Esophagus (tissue), 2 donors: ENCODE measurements around the gene UBC. TPM values are rescaled to one million over a fixed set of nuclear protein-coding genes. Genes with fewer than 3 reads are reported as not detected.
"Not testable (repeated sequence)": the region's sequence is repeated elsewhere in the genome, so short reads cannot be mapped to it uniquely, and the experiment has no call there.

ENCODE experiments used
- H3K27ac ChIP-seq, 2 donors: one replicate each; pipeline ENCODE4 v1.5.1; 2013; ENCODE audit warnings: low read depth in 2 of 2, mild to moderate bottlenecking in 2 of 2, inconsistent platforms in 1 of 2, low read length in 1 of 2, moderate library complexity in 1 of 2
- H3K27me3 ChIP-seq, 2 donors: one replicate each; pipeline ENCODE4 v1.6.1; 2013; ENCODE audit warnings: low read length in 2 of 2, control low read depth in 1 of 2, mild to moderate bottlenecking in 1 of 2; ENCODE audit not compliant: insufficient read depth in 2 of 2, control insufficient read depth in 1 of 2
- H3K36me3 ChIP-seq, 2 donors: one replicate each; pipeline ENCODE4 v1.6.1; 2013; ENCODE audit warnings: low read length in 1 of 2; ENCODE audit not compliant: control insufficient read depth in 2 of 2, insufficient read depth in 2 of 2
- H3K4me1 ChIP-seq, 2 donors: one replicate each; pipeline ENCODE4 v1.6.1; 2013; ENCODE audit warnings: low read length in 1 of 2; ENCODE audit not compliant: control insufficient read depth in 2 of 2, insufficient read depth in 2 of 2
- H3K4me3 ChIP-seq, 2 donors: one replicate each; pipeline ENCODE4 v1.5.1; 2013; ENCODE audit warnings: low read length in 2 of 2, mild to moderate bottlenecking in 2 of 2, low read depth in 1 of 2, moderate library complexity in 1 of 2
- H3K9me3 ChIP-seq, 2 donors: one replicate each; pipeline ENCODE4 v1.6.1; 2013; ENCODE audit warnings: mild to moderate bottlenecking in 2 of 2, low read depth in 1 of 2, low read length in 1 of 2, moderate library complexity in 1 of 2; ENCODE audit not compliant: control insufficient read depth in 2 of 2, insufficient read depth in 1 of 2
- WGBS, 2 donors: extraction: QIAGEN DNeasy Blood & Tissue Kit; methylation state at CpG; one replicate each; pipeline ENCODE4 v1.1.7; 2013; 5-methylcytosine and 5-hydroxymethylcytosine counted together
- polyA plus RNA-seq, 2 donors: library from polyadenylated mRNA; stranded (reverse); fragments of 200-250 nt; gene quantifications; one replicate each; pipeline ENCODE4 v1.2.3, GENCODE V29; 2013
- donor health status: healthy with polysubstance abuse.
- donor health status: Bipolar disorder and iron deficiency.

The UBC gene
- polyA plus RNA-seq, 2 donors = 1,354 to 1,419 TPM

DNA sequence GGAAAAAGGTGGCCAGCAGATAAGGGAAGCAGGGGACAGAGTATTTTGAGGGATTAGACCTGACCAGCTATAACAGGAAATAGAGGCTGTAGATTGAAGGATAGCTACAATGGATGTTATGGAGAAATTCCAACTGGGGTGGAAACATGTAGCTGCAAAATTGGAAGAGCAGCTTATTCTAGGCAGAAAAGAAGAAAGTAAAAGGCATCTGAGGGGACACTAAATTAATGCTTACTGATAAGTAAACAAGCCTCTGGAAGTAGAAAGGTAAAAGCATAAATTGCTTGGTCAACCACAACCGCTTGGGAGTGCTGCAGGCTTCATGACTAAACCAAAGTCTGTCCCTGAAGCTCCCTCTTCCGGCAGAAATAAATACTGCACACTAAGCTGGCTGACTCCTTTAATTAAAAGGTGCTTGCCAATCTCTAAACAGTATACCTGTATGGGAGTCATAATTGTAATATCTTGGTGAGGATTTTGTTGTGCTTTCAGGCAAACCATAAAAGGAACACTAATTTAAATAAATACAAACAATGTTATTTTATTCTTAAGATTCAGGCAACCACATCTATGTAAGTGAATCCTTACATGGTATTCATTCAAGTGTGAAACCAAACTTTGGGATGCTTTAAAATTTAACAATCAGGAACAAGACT, 7.7 kb downstream of the UBC start:
- Histone ChIP-seq H3K4me1 (no peaks in the 10 kb centered on the region), H3K27ac (no peak overlapping the region), H3K27me3 (no peaks in the 10 kb centered on the region), H3K9me3 (no peaks in the 10 kb centered on the region), H3K4me3 (no peak overlapping the region), H3K36me3 (peaks cover 0 to 3% of the 10 kb centered on the region in 2 donors)
- 0 to 2% methylated on average over 2 of the region's 2 CpGs for WGBS, 2 donors

DNA sequence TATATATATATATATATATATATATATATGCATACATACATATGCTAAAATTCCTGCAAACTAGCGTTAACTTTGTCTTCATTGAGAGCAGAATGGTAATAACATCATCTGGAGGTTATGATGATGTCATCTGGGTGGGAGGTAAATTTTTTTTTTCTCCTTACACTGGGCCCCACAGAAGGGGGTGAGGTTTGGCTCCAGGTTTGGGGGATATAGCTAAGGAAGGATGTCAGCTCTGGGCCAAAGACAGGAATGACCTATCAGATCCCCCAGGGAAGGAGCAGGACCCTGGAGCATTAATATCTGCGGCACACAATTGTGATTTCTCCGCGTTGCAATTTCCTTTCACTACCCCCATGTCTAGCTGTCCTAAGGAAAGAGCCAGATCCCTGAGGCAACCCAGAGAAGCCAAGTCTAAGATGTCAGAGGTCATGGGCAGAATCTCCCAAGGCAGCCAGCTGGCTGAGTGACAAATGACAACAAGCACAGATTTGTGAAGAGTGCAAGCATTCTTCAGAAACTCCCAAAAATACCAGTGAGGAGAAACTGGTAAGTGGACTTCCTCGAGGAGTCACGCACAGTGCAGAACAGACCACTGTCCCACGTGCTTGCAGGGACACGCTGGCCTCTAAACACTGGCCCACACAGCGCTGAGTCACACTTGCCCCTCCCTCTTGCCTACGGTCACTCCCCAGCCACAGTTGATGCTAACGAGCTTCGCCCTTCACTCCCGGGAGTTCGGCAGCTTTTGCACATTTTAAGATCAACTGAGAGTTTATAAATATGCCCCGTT, 9.9 kb downstream of the UBC start:
- Histone ChIP-seq H3K27me3 (no peaks in the 10 kb centered on the region), H3K4me1 (no peaks in the 10 kb centered on the region), H3K9me3 (no peaks in the 10 kb centered on the region), H3K36me3 (no peaks in the 10 kb centered on the region), H3K4me3 (no peak overlapping the region), H3K27ac (peak overlapping the region; percentile 19 to 45)
- WGBS, 2 donors = 12 to 17% methylated on average over 15 of the region's 15 CpGs

DNA sequence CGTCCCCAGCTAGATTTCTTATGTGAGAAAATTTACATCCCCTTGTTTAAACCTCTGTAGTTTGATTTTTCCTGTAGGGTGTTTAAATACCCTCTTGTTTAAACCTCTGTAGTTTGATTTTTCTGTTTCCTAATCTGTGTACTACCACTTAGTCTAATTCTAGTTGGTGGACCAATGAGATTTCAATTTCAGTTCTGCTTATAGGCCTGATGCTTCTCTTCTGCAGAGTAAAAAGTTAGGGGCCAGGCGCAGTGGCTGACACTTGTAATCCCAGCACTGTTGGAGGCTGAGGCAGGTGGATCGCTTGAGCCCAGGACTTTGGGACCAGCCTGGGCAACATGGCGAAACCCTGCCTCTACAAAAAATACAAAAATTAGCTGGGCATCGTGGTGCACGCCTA, 11.5 kb downstream of the UBC start:
- Histone ChIP-seq H3K4me1 (no peaks in the 10 kb centered on the region), H3K4me3 (no peak overlapping the region), H3K27me3 (no peaks in the 10 kb centered on the region), H3K27ac (no peak overlapping the region), H3K36me3 (no peaks in the 10 kb centered on the region), H3K9me3 (no peaks in the 10 kb centered on the region)
- WGBS, 2 donors = 92 to 94% methylated on average over 6 of the region's 6 CpGs

DNA sequence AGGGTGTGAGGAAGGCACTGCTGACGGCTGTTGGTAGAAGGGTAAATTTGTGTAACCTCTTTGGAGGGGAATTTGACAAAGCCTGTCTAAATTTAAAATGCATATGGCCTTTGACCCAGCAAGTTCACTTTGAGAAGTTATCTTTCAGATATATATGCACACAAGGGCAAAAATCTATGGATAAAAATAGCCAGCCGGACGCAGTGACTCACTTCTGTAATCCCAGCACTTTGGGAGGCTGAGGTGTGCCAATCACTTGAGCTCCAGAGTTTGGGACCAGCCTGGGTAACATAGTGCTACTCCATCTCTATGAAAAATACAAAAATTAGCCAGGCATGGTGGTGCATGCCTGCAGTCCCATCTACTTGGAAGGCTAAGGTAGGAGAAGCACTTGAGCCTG, 13.4 kb downstream of the UBC start:
- H3K9me3 ChIP-seq = no peaks in the 10 kb centered on the region
- no peaks in the 10 kb centered on the region for H3K36me3 ChIP-seq
- H3K4me1 ChIP-seq = no peaks in the 10 kb centered on the region
- no peak overlapping the region for H3K4me3 ChIP-seq
- WGBS, 2 donors = 38 to 43% methylated on average over 3 of the region's 3 CpGs
- H3K27ac ChIP-seq = no peak overlapping the region
- no peaks in the 10 kb centered on the region for H3K27me3 ChIP-seq

DNA sequence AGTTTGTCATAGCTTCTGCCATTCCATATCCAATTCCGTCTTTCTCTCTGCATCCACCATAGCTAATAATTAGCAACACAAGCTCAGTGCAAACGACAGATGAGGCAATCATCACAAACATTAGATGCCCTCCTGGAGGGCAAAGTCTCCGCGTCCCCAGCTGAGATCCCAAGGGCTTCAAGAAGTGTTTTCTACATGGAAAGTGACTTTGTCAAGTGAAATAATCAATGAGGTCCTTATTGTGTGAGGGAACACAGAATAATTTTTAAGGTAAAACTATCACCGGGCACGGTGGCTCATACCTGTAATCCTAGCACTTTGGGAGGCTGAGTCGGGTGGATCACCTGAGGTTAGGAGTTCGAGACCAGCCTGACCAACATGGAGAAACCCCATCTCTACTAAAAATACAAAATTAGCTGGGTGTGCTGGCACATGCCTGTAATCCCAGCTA, 14.1 kb downstream of the UBC start:
- WGBS, 2 donors = 78 to 89% methylated on average over 8 of the region's 8 CpGs
- not testable (repeated sequence) for H3K4me3 ChIP-seq, H3K9me3 ChIP-seq, H3K36me3 ChIP-seq, H3K27ac ChIP-seq, H3K27me3 ChIP-seq, H3K4me1 ChIP-seq

DNA sequence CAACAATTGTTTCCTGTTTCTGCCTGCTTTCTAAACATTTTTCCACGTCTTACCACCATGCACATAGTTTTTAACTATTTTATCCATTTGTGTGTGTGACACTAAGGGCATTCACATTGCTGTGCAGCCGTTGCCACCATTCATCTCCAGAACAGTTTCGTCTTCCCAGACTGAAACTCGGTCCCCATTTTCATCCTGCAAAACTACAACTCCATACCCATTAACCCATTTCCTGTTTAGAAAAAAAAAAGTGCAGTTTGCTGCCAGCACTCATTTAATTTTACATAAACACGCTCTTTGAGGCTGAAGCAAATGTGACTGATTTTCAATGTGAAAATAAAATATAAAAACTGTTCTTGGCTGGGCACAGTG, 15.5 kb downstream of the UBC start:
- 44 to 46% methylated on average over 5 of the region's 5 CpGs for WGBS, 2 donors
- no peaks in the 10 kb centered on the region for H3K27me3 ChIP-seq
- no peaks in the 10 kb centered on the region for H3K9me3 ChIP-seq
- no peak overlapping the region for H3K4me3 ChIP-seq
- H3K36me3 ChIP-seq = no peaks in the 10 kb centered on the region
- no peak overlapping the region for H3K27ac ChIP-seq
- H3K4me1 ChIP-seq = no peaks in the 10 kb centered on the region

DNA sequence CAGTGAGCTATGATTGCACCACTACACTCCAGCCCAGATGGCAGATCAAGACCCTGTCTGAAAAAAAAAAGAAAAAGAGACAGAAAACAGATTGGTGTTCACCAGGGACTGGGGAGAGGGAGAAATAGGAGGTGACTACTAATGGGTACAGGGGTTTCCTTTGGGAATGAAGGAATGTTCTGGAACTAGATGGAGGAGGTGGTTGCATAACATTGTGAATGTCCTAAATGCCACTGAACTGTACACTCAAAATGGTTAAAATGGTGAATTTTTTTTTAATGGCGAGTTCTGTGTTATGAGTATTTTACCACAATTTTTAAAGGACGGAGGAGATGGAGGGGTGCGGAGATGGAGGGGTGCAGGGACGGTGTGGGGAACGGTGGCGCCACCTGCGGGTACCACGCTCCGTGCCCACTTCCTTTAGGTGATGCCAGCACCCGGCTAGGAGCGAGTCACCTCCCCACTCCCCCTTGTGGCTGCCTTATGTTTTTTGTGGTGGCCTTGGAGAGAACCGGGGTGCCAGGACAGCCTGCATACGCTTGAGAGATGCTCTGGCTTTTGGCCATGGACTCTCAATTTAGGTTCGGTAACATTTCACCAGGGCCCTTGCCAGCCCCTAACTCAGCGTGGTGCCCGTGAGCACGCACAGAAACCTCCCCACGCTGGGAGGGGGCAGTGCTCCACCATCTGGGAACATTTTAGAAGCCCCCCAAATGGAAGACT, 16.1 kb downstream of the UBC start:
- 25 to 27% methylated on average over 18 of the region's 18 CpGs for WGBS, 2 donors
- no peaks in the 10 kb centered on the region for H3K27me3 ChIP-seq
- H3K27ac ChIP-seq = no peak overlapping the region
- H3K4me1 ChIP-seq = no peaks in the 10 kb centered on the region
- no peaks in the 10 kb centered on the region for H3K36me3 ChIP-seq
- no peak overlapping the region for H3K4me3 ChIP-seq
- H3K9me3 ChIP-seq = no peaks in the 10 kb centered on the region

DNA sequence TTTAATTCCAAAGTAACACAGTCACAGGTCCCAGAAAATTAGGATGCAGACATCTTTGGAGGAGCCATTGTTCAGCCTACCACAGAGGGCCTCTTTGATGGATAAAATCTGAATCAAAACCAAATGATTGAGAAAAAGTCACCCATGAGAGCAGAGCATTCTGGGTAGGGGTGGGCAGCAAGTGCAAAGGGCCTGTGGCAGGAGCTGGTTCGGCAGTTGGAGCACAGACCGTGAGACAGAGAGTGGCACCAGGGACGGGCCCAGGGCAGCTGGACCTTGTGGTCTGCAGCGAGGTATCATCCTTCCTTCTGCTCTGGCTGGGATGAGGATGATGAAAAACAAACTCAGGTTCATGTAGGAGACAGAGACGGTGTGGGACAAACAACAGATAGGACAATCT, 18.0 kb downstream of the UBC start:
- 92 to 93% methylated on average over 5 of the region's 5 CpGs for WGBS, 2 donors
- H3K36me3 ChIP-seq = no peaks in the 10 kb centered on the region
- no peaks in the 10 kb centered on the region for H3K27me3 ChIP-seq
- no peak overlapping the region for H3K27ac ChIP-seq
- no peak overlapping the region for H3K4me3 ChIP-seq
- H3K4me1 ChIP-seq = no peaks in the 10 kb centered on the region
- no peaks in the 10 kb centered on the region for H3K9me3 ChIP-seq

DNA sequence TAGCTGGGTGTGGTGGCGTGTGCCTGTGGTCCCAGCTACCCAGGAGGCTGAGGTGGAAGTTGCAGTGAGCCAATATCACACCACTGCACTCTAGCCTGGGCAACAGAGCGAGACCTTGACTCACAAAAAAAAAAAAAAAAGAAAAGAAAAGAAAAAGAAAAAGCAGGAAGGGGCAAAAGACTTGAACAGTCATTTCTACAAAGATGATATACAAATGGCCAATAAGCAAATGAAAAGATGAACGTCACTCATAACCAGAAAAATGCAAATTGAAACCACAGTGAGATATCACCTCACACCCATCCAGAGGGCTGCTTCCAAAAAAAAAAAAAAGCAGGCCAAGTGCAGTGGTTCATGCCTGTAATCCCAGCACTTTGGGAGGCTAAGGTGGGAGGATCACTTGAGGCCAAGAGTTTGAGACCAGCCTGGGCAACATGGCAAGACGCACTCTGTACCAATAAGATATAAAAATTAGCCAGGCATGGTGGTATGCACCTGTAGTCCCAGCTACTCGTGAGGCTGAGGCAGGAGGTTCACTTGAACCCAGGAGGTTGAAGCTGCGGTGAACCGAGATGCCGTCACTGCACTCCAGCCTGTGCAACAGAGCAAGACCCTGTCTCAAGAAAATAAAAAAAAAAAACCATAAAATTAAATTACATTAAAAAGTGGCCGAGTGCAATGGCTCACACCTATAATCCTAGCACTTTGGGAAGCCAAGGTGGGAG, 20.5 kb downstream of the UBC start:
- Histone ChIP-seq H3K27me3 (no peaks in the 10 kb centered on the region), H3K27ac (no peak overlapping the region), H3K4me3 (no peak overlapping the region), H3K36me3 (no peaks in the 10 kb centered on the region), H3K9me3 (no peaks in the 10 kb centered on the region), H3K4me1 (no peaks in the 10 kb centered on the region)
- 91 to 95% methylated on average over 9 of the region's 9 CpGs for WGBS, 2 donors
